ENCODE data around the gene TDRD10. TPM values are rescaled to one million over a fixed set of nuclear protein-coding genes. Genes with fewer than 3 reads are reported as not detected.

TDRD10 gene
- total and polyA plus RNA-seq, 2 of the 8 experiments (the other 6 are each of a cell fraction or from before 2014, with no cell fraction given): 0.15 to 0.27 TPM

GRCh38 chr1:154552036-154552435 lies 50.0 kb downstream of the TDRD10 start:
- Histone ChIP-seq H3K56ac (replicated peaks; ENCODE audit: insufficient read length, low read depth, low read length) (no peak overlapping the region), H4K8ac (ENCODE audit: extremely low read depth, insufficient read depth, low read length) (no peak overlapping the region), H2BK15ac (ENCODE audit: low read length) (no peak overlapping the region), H3K23ac (ENCODE audit: insufficient read length) (no peak overlapping the region), H3K36me3 (ENCODE audit: control insufficient read depth in 2 of 4, insufficient read depth in 4 of 4, low read length in 3 of 4) (peaks cover 34 to 72% (median 60%) of the 10 kb centered on the region in 4 experiments), H3K23me2 (ENCODE audit: low read depth, low read length) (no peaks in the 10 kb centered on the region), H3K4me1 (replicated peaks in 1 of 4; ENCODE audit: control insufficient read depth in 3 of 4, insufficient read depth in 4 of 4, low read length in 3 of 4) (peaks cover 1 to 10% (median 4%) of the 10 kb centered on the region in 4 experiments; a peak in 5 of 7 replicates), H2BK20ac (ENCODE audit: low read length) (no peak overlapping the region), H3K79me2 (ENCODE audit: control insufficient read depth in 1 of 2, insufficient read depth in 2 of 2, low read length in 2 of 2) (peaks cover 2 to 20% of the 10 kb centered on the region in 2 experiments; a peak in 3 of 4 replicates), H3K18ac (ENCODE audit: extremely low read depth, low read length) (no peak overlapping the region), H4K91ac (replicated peaks; ENCODE audit: insufficient read length, low read length) (no peak overlapping the region), H3K27me3 (replicated peaks in 1 of 4; ENCODE audit: control insufficient read depth in 3 of 4, extremely low read depth in 1 of 4, insufficient read depth in 3 of 4, low read length in 3 of 4) (no peaks in the 10 kb centered on the region), H4K20me1 (replicated peaks in 1 of 2; ENCODE audit: control insufficient read depth in 1 of 2, insufficient read depth in 2 of 2, low read length in 2 of 2) (peaks cover 3 to 14% of the 10 kb centered on the region in 2 experiments), H2BK12ac (ENCODE audit: low read depth, low read length) (no peak overlapping the region), H2AFZ (ENCODE audit: low read length) (no peak overlapping the region), H3K4me3 (ENCODE audit: extremely low read depth in 1 of 4, insufficient read depth in 2 of 4, low read depth in 3 of 4, low read length in 4 of 4) (no peak overlapping the region), H2AK5ac (ENCODE audit: low read depth, low read length) (no peak overlapping the region), H3K79me1 (ENCODE audit: low read depth, low read length) (peaks cover 3% of the 10 kb centered on the region; the same call in 1 of the 2 replicates), H3K4ac (replicated peaks; ENCODE audit: insufficient read length, low read depth, low read length) (no peak overlapping the region), H4K5ac (ENCODE audit: insufficient read length, low read depth, low read length) (no peak overlapping the region), H3K9ac (replicated peaks in 1 of 4; ENCODE audit: extremely low read depth in 1 of 4, low read depth in 3 of 4, low read length in 3 of 4) (no peak overlapping the region), H3K14ac (ENCODE audit: insufficient read length) (no peak overlapping the region), H3K27ac (ENCODE audit: low read depth, low read length) (no peak overlapping the region), H2BK5ac (ENCODE audit: low read depth, low read length) (no peak overlapping the region), H3K4me2 (ENCODE audit: insufficient read depth in 1 of 2, low read depth in 2 of 2, low read length in 2 of 2) (no peak overlapping the region), H2BK120ac (replicated peaks; ENCODE audit: low read depth, low read length) (no peak overlapping the region), H3K9me3 (ENCODE audit: insufficient read depth in 2 of 2, low read depth in 1 of 2, low read length in 1 of 2) (no peaks in the 10 kb centered on the region)
- WGBS, 2 experiments (ENCODE audit: extremely low coverage in 1 of 2, insufficient coverage in 1 of 2, insufficient read length in 1 of 2, insufficient replicate concordance in 2 of 2, low coverage in 1 of 2, low lambda C conversion rate in 2 of 2, missing lambda C conversion rate in 1 of 2): 100% methylated on average over 5 of the region's 6 CpGs; no CpG with 5 or more reads in 1 of the 2 experiments
- CTCF ChIA-PET (ENCODE audit: partially characterized antibody): interaction anchor here (0.6 to 2.2 kb wide), 4 partner anchors 22 to 73 kb away, joined by 3 to 9 read pairs (median 3); no protein-coding TSS in a partner anchor
- FAIRE-seq (no peak), DNase-seq (ENCODE audit: low read depth in 1 of 2, low spot score in 2 of 2) (no peak)
- POLR2A ChIA-PET (ENCODE audit: partially characterized antibody): interaction anchor here (1.1 kb wide), 1 partner anchor 121 kb away, joined by 3 read pairs; no protein-coding TSS in a partner anchor
- TF ChIP-seq SAP30 (IDR thresholded peaks at IDR 0.05; ENCODE audit: insufficient read depth, insufficient replicate concordance, low read length) (no peak), CHD2 (IDR thresholded peaks at IDR 0.05; ENCODE audit: low read length) (no peak), ZNF274 (IDR thresholded peaks at IDR 0.05; ENCODE audit: borderline replicate concordance, extremely low read depth, low read length) (no peak), TCF12 (IDR thresholded peaks at IDR 0.05; ENCODE audit: low read depth, low read length) (no peak), BRCA1 (IDR thresholded peaks at IDR 0.05; ENCODE audit: low read depth, low read length) (no peak), MAFK (IDR thresholded peaks at IDR 0.05; ENCODE audit: low read depth, low read length) (no peak), EP300 (IDR thresholded peaks at IDR 0.05; ENCODE audit: borderline replicate concordance in 1 of 2, low read depth in 2 of 2, low read length in 2 of 2) (no peak), CEBPB (IDR thresholded peaks at IDR 0.05; ENCODE audit: low read depth, low read length) (no peak), E2F6 (IDR thresholded peaks at IDR 0.05) (no peak), BCL11A (IDR thresholded peaks at IDR 0.05; ENCODE audit: low read depth in 2 of 2, low read length in 2 of 2) (no peak), YY1 (IDR thresholded peaks at IDR 0.05; ENCODE audit: low read depth, low read length) (no peak), CBX5 (IDR thresholded peaks at IDR 0.05; ENCODE audit: low read depth, low read length) (no peak), CBX8 (IDR thresholded peaks at IDR 0.05; ENCODE audit: borderline replicate concordance, low read depth, low read length) (no peak), SIRT6 (IDR thresholded peaks at IDR 0.05; ENCODE audit: low read length) (no peak)

Measured in H1 (cell line).